ENCODE data around the gene GSN.

DNA sequence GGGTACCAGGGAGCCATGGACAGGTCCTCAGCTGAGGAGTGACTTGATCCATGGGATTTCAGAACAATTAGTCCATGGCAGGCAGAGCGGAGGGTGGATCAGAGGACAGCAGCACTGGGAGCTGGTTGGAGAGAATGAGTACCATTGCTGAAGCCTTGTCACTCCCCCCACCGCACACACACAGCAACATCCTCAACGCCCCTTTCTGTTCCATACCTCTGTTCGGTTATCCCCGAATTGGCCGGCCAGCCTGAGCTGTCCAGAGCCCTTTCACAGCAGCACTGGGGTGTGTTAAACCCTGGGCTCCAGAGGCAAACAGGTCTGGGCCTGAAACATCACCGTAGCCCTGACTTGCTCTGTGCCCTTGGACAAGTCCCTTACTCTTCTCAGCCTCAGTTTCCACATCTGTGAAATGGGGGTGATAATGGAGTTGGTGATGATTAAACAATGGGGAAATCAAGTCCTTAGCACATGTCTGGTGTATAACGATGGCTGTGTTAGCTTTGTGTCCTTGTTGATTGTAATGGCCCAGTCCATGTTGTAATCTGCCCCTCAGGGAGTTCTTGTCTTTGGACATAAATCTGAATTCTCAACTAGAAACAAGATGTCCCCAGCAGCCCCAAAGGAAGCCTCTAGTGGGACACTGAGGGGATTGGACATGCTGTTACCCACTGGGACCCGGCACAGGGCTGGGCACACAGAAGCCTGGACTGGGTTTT, 16.9 kb downstream of the GSN start:
- TF ChIP-seq, protein P1, sequence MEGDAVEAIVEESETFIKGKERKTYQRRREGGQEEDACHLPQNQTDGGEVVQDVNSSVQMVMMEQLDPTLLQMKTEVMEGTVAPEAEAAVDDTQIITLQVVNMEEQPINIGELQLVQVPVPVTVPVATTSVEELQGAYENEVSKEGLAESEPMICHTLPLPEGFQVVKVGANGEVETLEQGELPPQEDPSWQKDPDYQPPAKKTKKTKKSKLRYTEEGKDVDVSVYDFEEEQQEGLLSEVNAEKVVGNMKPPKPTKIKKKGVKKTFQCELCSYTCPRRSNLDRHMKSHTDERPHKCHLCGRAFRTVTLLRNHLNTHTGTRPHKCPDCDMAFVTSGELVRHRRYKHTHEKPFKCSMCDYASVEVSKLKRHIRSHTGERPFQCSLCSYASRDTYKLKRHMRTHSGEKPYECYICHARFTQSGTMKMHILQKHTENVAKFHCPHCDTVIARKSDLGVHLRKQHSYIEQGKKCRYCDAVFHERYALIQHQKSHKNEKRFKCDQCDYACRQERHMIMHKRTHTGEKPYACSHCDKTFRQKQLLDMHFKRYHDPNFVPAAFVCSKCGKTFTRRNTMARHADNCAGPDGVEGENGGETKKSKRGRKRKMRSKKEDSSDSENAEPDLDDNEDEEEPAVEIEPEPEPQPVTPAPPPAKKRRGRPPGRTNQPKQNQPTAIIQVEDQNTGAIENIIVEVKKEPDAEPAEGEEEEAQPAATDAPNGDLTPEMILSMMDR (IDR thresholded peaks at IDR 0.05): no peak
- no peak for TF ChIP-seq POLR2A (IDR thresholded peaks at IDR 0.05)

All from adrenal gland (tissue), 5 donors.